OCI-LY1 (cell line): ENCODE measurements around the gene MMP25.

Source experiments
- H2AFZ ChIP-seq: fragments of 200-600 bp; sonication (generic), shearing (Covaris generic); 2 replicates; pipeline ENCODE4 v1.6.0; 2014; ENCODE audit warnings: antibody characterized with exemption, mild to moderate bottlenecking, low read length
- H3F3A ChIP-seq: fragments of 200-600 bp; sonication (generic), shearing (Covaris generic); 2 replicates; pipeline ENCODE4 v1.6.0; 2014; ENCODE audit warnings: mild to moderate bottlenecking, antibody characterized with exemption, low read length, moderate library complexity; ENCODE audit not compliant: insufficient read depth
- H3K27ac ChIP-seq: fragments of 200-600 bp; sonication (generic); 2 replicates; pipeline ENCODE4 v1.5.1; 2014; ENCODE audit warnings: low read length, mixed run types, mild to moderate bottlenecking, low read depth; ENCODE audit not compliant: poor library complexity, severe bottlenecking
- H3K27me3 ChIP-seq: fragments of 200-600 bp; sonication (generic); 2 replicates; pipeline ENCODE4 v1.6.0; 2014; ENCODE audit warnings: antibody characterized with exemption, mild to moderate bottlenecking, low read length, moderate library complexity; ENCODE audit not compliant: insufficient read depth
- H3K36me3 ChIP-seq: fragments of 200-600 bp; sonication (generic); 2 replicates; pipeline ENCODE4 v1.6.1; 2014; ENCODE audit warnings: mild to moderate bottlenecking, antibody characterized with exemption, low read length, moderate library complexity, mixed read lengths; ENCODE audit not compliant: insufficient read depth
- H3K4me1 ChIP-seq: fragments of 200-600 bp; sonication (generic); 2 replicates; pipeline ENCODE4 v1.5.1; 2014; ENCODE audit warnings: mild to moderate bottlenecking, low read length, moderate library complexity; ENCODE audit not compliant: insufficient read depth, severe bottlenecking
- H3K4me2 ChIP-seq: fragments of 200-600 bp; sonication (generic), shearing (Covaris generic); 2 replicates; pipeline ENCODE4 v1.6.1; 2014; ENCODE audit warnings: low read length
- H3K4me3 ChIP-seq: fragments of 200-600 bp; sonication (generic); 2 replicates; pipeline ENCODE4 v1.5.1; 2014; ENCODE audit warnings: low read length, low read depth, mild to moderate bottlenecking, mixed read lengths; ENCODE audit not compliant: poor library complexity, severe bottlenecking
- H3K79me2 ChIP-seq: fragments of 200-600 bp; shearing (Covaris generic); 2 replicates; pipeline ENCODE4 v1.6.1; 2016; ENCODE audit warnings: mixed run types, low read length, mixed read lengths; ENCODE audit not compliant: insufficient read depth
- H3K9ac ChIP-seq: fragments of 200-600 bp; sonication (generic), shearing (Covaris generic); 2 replicates; pipeline ENCODE4 v1.6.1; 2014; ENCODE audit warnings: mild to moderate bottlenecking, low read length, mixed read lengths
- H3K9me2 ChIP-seq: fragments of 200-600 bp; sonication (generic), shearing (Covaris generic); 2 replicates; pipeline ENCODE4 v1.6.1; 2014; ENCODE audit warnings: low read depth, mild to moderate bottlenecking, low read length, mixed read lengths
- H3K9me3 ChIP-seq: fragments of 200-600 bp; shearing (Covaris generic); 2 replicates; pipeline ENCODE4 v1.6.1; 2014; ENCODE audit warnings: low read length, mixed read lengths
- H4K20me1 ChIP-seq: fragments of 200-600 bp; sonication (generic), shearing (Covaris generic); 2 replicates; pipeline ENCODE4 v1.6.0; 2016; ENCODE audit warnings: mild to moderate bottlenecking, low read length; ENCODE audit not compliant: insufficient read depth
- CTCF ChIP-seq: fragments of 200-600 bp; sonication (generic), shearing (Covaris generic); IDR thresholded peaks from 2 replicates; pipeline ENCODE4 v1.5.1; 2017; ENCODE audit warnings: mild to moderate bottlenecking, antibody characterized with exemption, low read length, moderate library complexity, mixed read lengths
- EZH2 ChIP-seq: fragments of 200-600 bp; sonication (generic), shearing (Covaris generic); IDR thresholded peaks from 2 replicates; pipeline ENCODE4 v1.8.0; 2017; ENCODE audit warnings: borderline replicate concordance, mixed run types, mild to moderate bottlenecking, antibody characterized with exemption, low read length, moderate library complexity, mixed read lengths

The MMP25 gene

GRCh38 chr16:3036726-3037315 is 9.5 kb upstream of the MMP25 start, which contains the start of gene BICDL2:
Gene BICDL2, minus strand, starts transcription at chr16:3036944. Its CDS starts 1,448 bp downstream, at chr16:3035496.
- Histone ChIP-seq H3K27me3 (peaks cover 19% of the 10 kb centered on the region), H3F3A (no peaks in the 10 kb centered on the region), H4K20me1 (no peaks in the 10 kb centered on the region), H3K27ac (no peak within 1 kb of the TSS), H3K9me2 (no peaks in the 10 kb centered on the region), H3K4me2 (no peak within 1 kb of the TSS), H2AFZ (no peak within 1 kb of the TSS), H3K4me3 (no peak within 1 kb of the TSS), H3K79me2 (no peaks in the 10 kb centered on the region), H3K9ac (no peak within 1 kb of the TSS), H3K9me3 (no peaks in the 10 kb centered on the region), H3K36me3 (no peaks in the 10 kb centered on the region), H3K4me1 (no peaks in the 10 kb centered on the region)
- TF ChIP-seq EZH2 (no peak), CTCF (no peak)

GRCh38 chr16:3038256-3038655 is 8.1 kb upstream of the MMP25 start:
- Histone ChIP-seq H3K4me2 (no peak overlapping the region), H3K27me3 (peaks cover 10% of the 10 kb centered on the region), H3K79me2 (no peaks in the 10 kb centered on the region), H3F3A (no peaks in the 10 kb centered on the region), H4K20me1 (no peaks in the 10 kb centered on the region), H3K9ac (no peak overlapping the region), H2AFZ (no peak overlapping the region), H3K36me3 (no peaks in the 10 kb centered on the region), H3K27ac (no peak overlapping the region), H3K4me1 (no peaks in the 10 kb centered on the region), H3K9me3 (no peaks in the 10 kb centered on the region), H3K4me3 (no peak overlapping the region), H3K9me2 (no peaks in the 10 kb centered on the region)
- TF ChIP-seq EZH2 = no peak
- no peak for TF ChIP-seq CTCF

- no peak overlapping the region for H2AFZ ChIP-seq
- no peak for TF ChIP-seq CTCF
- TF ChIP-seq EZH2 = no peak
- no peaks in the 10 kb centered on the region for H3K4me1 ChIP-seq
- peaks cover 10% of the 10 kb centered on the region for H3K27me3 ChIP-seq
- no peaks in the 10 kb centered on the region for H3K79me2 ChIP-seq
- H3K9me2 ChIP-seq = no peaks in the 10 kb centered on the region
- no peaks in the 10 kb centered on the region for H4K20me1 ChIP-seq
- no peaks in the 10 kb centered on the region for H3K9me3 ChIP-seq
- H3K4me3 ChIP-seq = no peak overlapping the region
- no peaks in the 10 kb centered on the region for H3F3A ChIP-seq
- H3K4me2 ChIP-seq = no peak overlapping the region
- H3K36me3 ChIP-seq = no peaks in the 10 kb centered on the region
- H3K27ac ChIP-seq = no peak overlapping the region
- no peak overlapping the region for H3K9ac ChIP-seq
Measured at GRCh38 chr16:3038896-3039295, 7.5 kb upstream of the MMP25 start.
